NCI-H2171 (cell line): ENCODE data around the gene FBN2.
"Not testable (repeated sequence)": the region's sequence is repeated elsewhere in the genome, so short reads cannot be mapped to it uniquely, and the experiment has no call there.

Experiments
- DNase-seq: peaks from one replicate; lab custom pipeline; 2025; lab: John Stamatoyannopoulos, UW

The FBN2 gene

GRCh38 chr5:128357226-128357625, 180.8 kb downstream of the FBN2 start:
- no peak for DNase-seq

GRCh38 chr5:128355961-128356360, 182.1 kb downstream of the FBN2 start:
- peak; percentile 60 for DNase-seq

GRCh38 chr5:128353441-128354107, 184.5 kb downstream of the FBN2 start:
- DNase-seq = no peak

- DNase-seq = no peak
These were observed 187.3 kb downstream of the FBN2 start for GRCh38 chr5:128350705-128351104.

GRCh38 chr5:128349044-128349858, 188.8 kb downstream of the FBN2 start:
- DNase-seq = no peak

- DNase-seq = no peak
These were observed 192.0 kb downstream of the FBN2 start for GRCh38 chr5:128346038-128346437.

GRCh38 chr5:128345247-128345646, 192.8 kb downstream of the FBN2 start:
- no peak for DNase-seq

GRCh38 chr5:128343168-128343567, 194.9 kb downstream of the FBN2 start:
- DNase-seq = no peak

- no peak for DNase-seq
These were observed 197.0 kb downstream of the FBN2 start for GRCh38 chr5:128341056-128341455.

GRCh38 chr5:128340648-128341047, 197.4 kb downstream of the FBN2 start:
- DNase-seq = no peak

- no peak for DNase-seq
These were observed 198.5 kb downstream of the FBN2 start for GRCh38 chr5:128339585-128339984.

GRCh38 chr5:128338649-128339048, 199.4 kb downstream of the FBN2 start:
- no peak for DNase-seq

GRCh38 chr5:128335339-128335738, 202.7 kb downstream of the FBN2 start:
- no peak for DNase-seq

- no peak for DNase-seq
These were observed 203.9 kb downstream of the FBN2 start for GRCh38 chr5:128334010-128334716.

- no peak for DNase-seq
These were observed 206.8 kb downstream of the FBN2 start for GRCh38 chr5:128331261-128331660.

- DNase-seq = no peak
These were observed 208.6 kb downstream of the FBN2 start for GRCh38 chr5:128329386-128329939.

- no peak for DNase-seq
These were observed 209.6 kb downstream of the FBN2 start for GRCh38 chr5:128328446-128328845.

- DNase-seq = no peak
These were observed 210.0 kb downstream of the FBN2 start for GRCh38 chr5:128328007-128328406.

- DNase-seq = not testable (repeated sequence)
These were observed 216.6 kb downstream of the FBN2 start for GRCh38 chr5:128321418-128321817.

GRCh38 chr5:128318691-128319090, 219.4 kb downstream of the FBN2 start:
- no peak for DNase-seq

- no peak for DNase-seq
These were observed 220.6 kb downstream of the FBN2 start for GRCh38 chr5:128317481-128317880.

- no peak for DNase-seq
These were observed 222.4 kb downstream of the FBN2 start for GRCh38 chr5:128315671-128316070.

- DNase-seq = no peak
These were observed 232.7 kb downstream of the FBN2 start for GRCh38 chr5:128305341-128305740.
